H54 (cell line): Measurements from ENCODE around the gene RTF1.
"Not testable (repeated sequence)": the region's sequence is repeated elsewhere in the genome, so short reads cannot be mapped to it uniquely, and the experiment has no call there.

Source experiments
- DNase-seq: peaks from one replicate; pipeline ENCODE4 v3.0.0; 2011; ENCODE audit warnings: low spot score, mixed read lengths; ENCODE audit not compliant: insufficient read length
- FAIRE-seq: peaks from 3 replicates; lab custom pipeline; 2011; peaks lifted over from hg19 to GRCh38; lab: Jason Lieb, UNC
- POLR2A ChIP-seq: IDR thresholded peaks from 2 replicates; pipeline ENCODE4 v1.6.1; 2011; ENCODE audit warnings: low read depth, mild to moderate bottlenecking, low read length

Gene RTF1

GRCh38 chr15:41464889-41465580 is 48.1 kb downstream of the RTF1 start:
- DNase-seq (no peak), FAIRE-seq (no peak)
- no peak for TF ChIP-seq POLR2A

GRCh38 chr15:41465822-41466421 is 49.0 kb downstream of the RTF1 start:
- DNase-seq: no peak
- no peak for TF ChIP-seq POLR2A
- peak; percentile 74 for FAIRE-seq

GRCh38 chr15:41466711-41467110 is 49.8 kb downstream of the RTF1 start:
- FAIRE-seq (no peak), DNase-seq (no peak)
- TF ChIP-seq POLR2A: no peak

- not testable (repeated sequence) for FAIRE-seq, DNase-seq
These were observed 52.7 kb downstream of the RTF1 start for GRCh38 chr15:41469644-41470043.

- TF ChIP-seq POLR2A: no peak
- FAIRE-seq: no peak
- no peak for DNase-seq
These were observed 56.5 kb downstream of the RTF1 start for GRCh38 chr15:41473418-41473817.

- FAIRE-seq (no peak), DNase-seq (no peak)
- TF ChIP-seq POLR2A: no peak
These were observed 57.5 kb downstream of the RTF1 start for GRCh38 chr15:41474436-41474835.

- no peak for FAIRE-seq
- no peak for TF ChIP-seq POLR2A
- no peak for DNase-seq
These were observed 58.0 kb downstream of the RTF1 start for GRCh38 chr15:41474941-41475340.

- DNase-seq: no peak
- no peak for TF ChIP-seq POLR2A
- FAIRE-seq: no peak
These were observed 59.6 kb downstream of the RTF1 start for GRCh38 chr15:41476416-41477048.

GRCh38 chr15:41480396-41481140 is 63.7 kb downstream of the RTF1 start:
- FAIRE-seq (no peak), DNase-seq (no peak)
- no peak for TF ChIP-seq POLR2A

- FAIRE-seq (no peak), DNase-seq (no peak)
These were observed 65.4 kb downstream of the RTF1 start for GRCh38 chr15:41482110-41482877.

GRCh38 chr15:41483115-41483514 is 66.2 kb downstream of the RTF1 start:
- no peak for TF ChIP-seq POLR2A
- FAIRE-seq (no peak), DNase-seq (no peak)

More at GRCh38 chr15:41482110-41482877, 65.4 kb downstream of the RTF1 start:
- no peak for TF ChIP-seq POLR2A

- FAIRE-seq (no peak), DNase-seq (no peak)
- no peak for TF ChIP-seq POLR2A
These were observed 66.6 kb downstream of the RTF1 start for GRCh38 chr15:41483519-41483918.

GRCh38 chr15:41484937-41485625 is 68.2 kb downstream of the RTF1 start:
- FAIRE-seq (no peak), DNase-seq (no peak)
- TF ChIP-seq POLR2A: no peak
